C4-2B (cell line): ENCODE measurements around the gene ADCY9.

Experiments
- H3K27ac ChIP-seq: fragments of 450-650 bp; 2 replicates; pipeline ENCODE4 v1.5.1; 2017
- CTCF ChIP-seq: fragments of 450-650 bp; conservative IDR thresholded peaks from 2 replicates; pipeline ENCODE4 v1.5.1; 2017; ENCODE audit warnings: mild to moderate bottlenecking
- ZFX ChIP-seq: fragments of 450-650 bp; IDR thresholded peaks from 2 replicates; pipeline ENCODE4 v1.6.1; 2017

The ADCY9 gene

GRCh38 chr16:4008116-4008515 is 108.1 kb downstream of the ADCY9 start:
- no peak overlapping the region for H3K27ac ChIP-seq
- no peak for TF ChIP-seq CTCF
- no peak for TF ChIP-seq ZFX

GRCh38 chr16:4006397-4006999 is 109.7 kb downstream of the ADCY9 start:
- TF ChIP-seq CTCF, result no peak
- TF ChIP-seq ZFX, result no peak
- no peak overlapping the region for H3K27ac ChIP-seq

- no peak overlapping the region for H3K27ac ChIP-seq
- TF ChIP-seq ZFX (no peak), CTCF (no peak)
These were observed 110.5 kb downstream of the ADCY9 start for GRCh38 chr16:4005731-4006130.

GRCh38 chr16:4005281-4005680 is 111.0 kb downstream of the ADCY9 start:
- no peak overlapping the region for H3K27ac ChIP-seq
- no peak for TF ChIP-seq CTCF
- no peak for TF ChIP-seq ZFX

- TF ChIP-seq CTCF (no peak), ZFX (no peak)
- no peak overlapping the region for H3K27ac ChIP-seq
These were observed 112.0 kb downstream of the ADCY9 start for GRCh38 chr16:4004206-4004605.

- TF ChIP-seq ZFX (no peak), CTCF (no peak)
These were observed 112.7 kb downstream of the ADCY9 start for GRCh38 chr16:4003576-4003975.

GRCh38 chr16:4003166-4003565 is 113.1 kb downstream of the ADCY9 start:
- no peak overlapping the region for H3K27ac ChIP-seq
- no peak for TF ChIP-seq CTCF
- no peak for TF ChIP-seq ZFX

More at GRCh38 chr16:4003576-4003975, 112.7 kb downstream of the ADCY9 start:
- H3K27ac ChIP-seq, result no peak overlapping the region
